ENCODE data around the gene SPSB4. TPM values are rescaled to one million over a fixed set of nuclear protein-coding genes. Genes with fewer than 3 reads are reported as not detected.

SPSB4 gene
- total and polyA plus RNA-seq, 2 of the 8 experiments (the other 6 are each of a cell fraction or from before 2014, with no cell fraction given) = 15.1 to 17.2 TPM

GRCh38 chr3:141063831-141064230 lies 12.7 kb downstream of the SPSB4 start (continued):
- TF ChIP-seq BRCA1 (IDR thresholded peaks at IDR 0.05; ENCODE audit: low read depth, low read length) (no peak), TAF1 (IDR thresholded peaks at IDR 0.05; ENCODE audit: low read depth, low read length) (no peak), EP300 (IDR thresholded peaks at IDR 0.05; ENCODE audit: borderline replicate concordance in 1 of 2, low read depth in 2 of 2, low read length in 2 of 2) (no peak), ASH2L (IDR thresholded peaks at IDR 0.05; ENCODE audit: low read length) (no peak), HDAC6 (IDR thresholded peaks at IDR 0.05; ENCODE audit: low read depth, low read length) (no peak), NANOG (IDR thresholded peaks at IDR 0.05; ENCODE audit: insufficient read depth, low read depth, low read length, poor library complexity, severe bottlenecking) (no peak), RXRA (IDR thresholded peaks at IDR 0.05; ENCODE audit: insufficient read depth, low read depth, low read length) (no peak)

Data from H1 (cell line).